NCI-H524 treated with DMSO at 0.1 percent for 48 hours (cell line): ENCODE measurements around the gene SLIT3.

Experiments used
- DNase-seq: peaks from one replicate; lab custom pipeline; 2025; lab: John Stamatoyannopoulos, UW

SLIT3 gene

DNA sequence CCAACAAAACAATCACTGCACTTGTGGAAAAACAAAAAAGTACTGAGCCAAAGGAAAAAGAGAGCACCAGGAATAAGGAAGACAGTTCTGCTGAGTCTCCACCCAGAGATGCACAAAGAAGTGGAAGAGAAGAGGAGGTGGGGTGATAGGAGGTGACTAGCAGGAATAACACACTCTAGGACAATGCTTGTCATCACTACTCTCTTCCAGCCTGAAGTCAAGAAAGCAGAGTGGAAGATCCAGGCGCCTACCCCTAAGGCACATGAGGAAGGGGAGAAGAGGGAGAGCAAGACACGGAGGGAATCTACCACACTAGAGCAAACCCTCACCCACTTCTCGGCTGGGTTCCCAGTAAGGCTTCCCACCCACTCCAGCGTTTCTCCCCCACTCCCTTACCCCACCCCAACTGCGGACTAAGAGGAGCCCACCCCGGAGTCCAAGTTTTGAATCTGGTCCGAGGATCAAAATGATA, 1.7 kb downstream of the SLIT3 start:
- no peak for DNase-seq

DNA sequence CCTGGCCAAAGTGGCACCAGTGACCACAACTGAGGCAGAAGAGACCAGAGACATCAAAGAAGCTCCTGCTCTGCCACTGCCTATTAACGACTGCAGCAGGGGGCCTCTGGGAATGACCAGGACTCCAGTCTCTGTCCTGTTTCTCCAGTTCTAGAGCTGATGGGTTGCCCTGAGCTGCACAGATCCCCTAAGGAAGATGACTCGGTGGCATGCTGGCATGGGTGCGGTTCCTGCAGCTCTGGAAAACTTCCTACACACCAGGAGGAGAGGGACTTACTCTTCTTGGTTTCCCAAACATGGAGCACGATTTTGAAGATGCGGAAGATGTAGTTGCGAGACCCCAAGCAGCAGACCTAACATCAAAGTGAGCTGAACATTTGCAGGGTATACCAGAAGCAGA, 2.7 kb downstream of the SLIT3 start:
- DNase-seq = no peak

DNA sequence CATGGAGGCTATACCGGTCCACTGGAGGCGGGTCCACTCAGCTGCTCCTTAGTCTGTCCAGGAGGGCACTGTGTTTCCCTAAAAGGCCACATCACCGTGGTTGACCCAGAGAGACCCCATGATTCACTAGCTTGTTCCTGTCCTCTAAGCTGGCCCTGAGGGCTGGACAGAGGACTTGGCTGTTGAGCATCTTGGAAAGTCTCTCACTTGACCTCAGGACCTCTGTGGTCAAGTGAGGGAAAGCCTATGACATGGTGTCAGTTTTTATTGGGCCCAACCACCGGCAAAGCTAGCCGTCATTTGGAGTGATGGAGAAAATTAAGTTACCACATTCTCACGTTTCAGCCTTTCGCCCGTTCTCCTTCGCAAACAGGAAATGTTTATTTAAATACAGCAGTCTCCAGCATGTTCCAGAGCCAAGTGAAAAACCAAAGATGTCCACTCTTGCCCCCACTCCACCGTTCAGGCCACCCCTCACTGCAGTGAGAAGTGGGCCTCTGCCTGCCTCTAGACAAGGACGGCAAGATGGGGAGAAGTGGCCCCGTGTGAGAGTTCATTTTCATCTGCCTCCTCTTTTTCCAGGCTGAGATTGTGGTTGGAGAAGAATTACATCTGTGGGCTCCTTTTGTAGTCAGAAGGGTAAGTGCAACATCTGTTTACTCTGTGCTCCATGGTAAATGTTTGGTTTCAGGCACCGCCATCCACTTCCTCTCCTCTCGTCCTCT, 4.4 kb downstream of the SLIT3 start:
- DNase-seq = no peak

DNA sequence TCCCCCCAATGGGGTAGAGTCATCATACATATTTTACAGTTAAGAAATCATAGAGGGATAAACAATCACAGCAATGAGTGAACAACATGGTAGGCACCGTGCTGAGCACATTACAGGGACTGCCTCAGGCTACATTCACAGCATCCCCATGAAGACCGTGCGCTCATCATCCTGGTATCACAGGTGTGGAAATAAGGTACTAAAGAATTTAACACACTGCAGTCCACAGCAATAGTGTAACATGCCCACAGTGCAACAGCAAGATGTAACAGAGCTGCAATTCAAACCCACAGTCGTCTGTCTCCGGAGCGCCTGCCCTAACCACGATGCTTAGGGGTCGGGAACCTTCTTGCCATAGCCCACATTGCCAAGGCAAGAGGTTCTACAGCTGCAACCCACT, 5.6 kb downstream of the SLIT3 start:
- DNase-seq = no peak

DNA sequence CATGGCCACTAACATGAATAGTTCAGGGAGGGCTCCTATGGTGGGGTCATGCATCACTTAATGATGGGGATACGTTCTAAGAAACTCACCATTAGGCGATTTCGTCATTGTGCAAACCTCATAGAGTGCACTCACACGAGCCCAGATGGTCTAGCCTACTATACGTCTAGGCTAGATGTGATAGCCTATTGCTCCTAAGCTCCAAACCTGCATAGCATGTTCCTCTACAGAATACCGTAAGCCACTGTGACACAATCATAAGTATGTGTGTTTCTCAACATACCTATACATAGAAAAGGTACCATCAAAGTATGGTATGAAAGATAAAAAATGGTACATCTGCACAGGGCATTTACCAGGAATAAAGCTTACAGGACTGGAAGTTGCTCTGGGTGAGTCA, 6.3 kb downstream of the SLIT3 start:
- DNase-seq = no peak

DNA sequence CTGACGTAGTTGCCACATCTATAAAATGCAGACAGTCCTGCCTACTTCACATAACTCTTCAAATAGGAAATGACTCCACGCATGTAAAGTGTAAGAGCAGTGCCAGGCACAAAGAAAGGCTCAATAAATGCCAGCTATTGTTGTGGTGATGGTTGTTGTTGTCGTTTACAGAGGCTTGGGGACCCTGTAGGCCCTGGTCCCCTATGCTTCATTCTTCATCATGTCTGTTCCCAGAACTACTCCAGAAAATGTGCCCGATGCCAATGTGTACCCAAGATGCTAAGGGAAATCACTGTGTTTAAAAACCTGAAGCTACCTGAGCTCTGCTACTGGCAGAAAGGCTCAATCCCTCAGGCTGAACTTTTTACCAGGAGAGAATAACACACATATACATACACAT, 9.1 kb downstream of the SLIT3 start:
- DNase-seq = no peak

DNA sequence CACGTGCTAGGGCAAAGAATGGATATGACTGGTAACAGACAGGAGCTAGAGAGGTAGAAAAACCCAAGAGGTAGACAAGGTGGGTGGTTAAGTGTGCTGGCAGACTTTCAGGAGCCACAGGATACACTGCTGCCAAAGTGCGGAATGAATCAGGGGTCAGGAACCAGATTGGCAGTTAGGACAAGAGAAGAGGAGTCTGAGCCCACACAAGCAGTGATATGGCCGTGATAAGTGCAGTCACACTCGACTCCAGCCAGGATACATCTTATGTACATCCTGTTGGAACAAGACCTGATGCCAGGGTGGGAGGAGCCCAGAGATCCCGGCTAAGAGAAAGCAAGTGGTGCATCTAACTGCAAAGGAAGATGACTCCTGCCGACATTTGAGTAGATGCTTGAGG, 10.0 kb downstream of the SLIT3 start:
- DNase-seq = no peak

DNA sequence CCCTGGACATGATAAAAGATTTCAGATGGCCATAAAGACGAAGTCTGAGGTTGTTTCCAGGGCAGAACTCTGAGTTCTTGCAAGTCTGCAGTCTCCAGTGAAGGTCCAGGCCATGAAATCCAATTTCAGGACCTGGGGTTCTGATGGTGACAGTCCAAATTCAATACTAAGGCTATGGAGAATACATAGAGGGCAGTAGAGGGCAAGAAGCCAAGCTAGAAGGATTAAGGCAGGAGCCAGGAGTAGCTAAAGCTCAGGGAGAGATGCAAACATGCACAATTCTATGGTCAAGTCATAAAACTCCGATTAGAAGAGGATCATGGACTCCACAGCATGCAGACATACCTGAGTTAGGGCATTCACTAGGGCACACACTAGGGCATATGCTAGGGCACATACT, 11.4 kb downstream of the SLIT3 start:
- DNase-seq = no peak

DNA sequence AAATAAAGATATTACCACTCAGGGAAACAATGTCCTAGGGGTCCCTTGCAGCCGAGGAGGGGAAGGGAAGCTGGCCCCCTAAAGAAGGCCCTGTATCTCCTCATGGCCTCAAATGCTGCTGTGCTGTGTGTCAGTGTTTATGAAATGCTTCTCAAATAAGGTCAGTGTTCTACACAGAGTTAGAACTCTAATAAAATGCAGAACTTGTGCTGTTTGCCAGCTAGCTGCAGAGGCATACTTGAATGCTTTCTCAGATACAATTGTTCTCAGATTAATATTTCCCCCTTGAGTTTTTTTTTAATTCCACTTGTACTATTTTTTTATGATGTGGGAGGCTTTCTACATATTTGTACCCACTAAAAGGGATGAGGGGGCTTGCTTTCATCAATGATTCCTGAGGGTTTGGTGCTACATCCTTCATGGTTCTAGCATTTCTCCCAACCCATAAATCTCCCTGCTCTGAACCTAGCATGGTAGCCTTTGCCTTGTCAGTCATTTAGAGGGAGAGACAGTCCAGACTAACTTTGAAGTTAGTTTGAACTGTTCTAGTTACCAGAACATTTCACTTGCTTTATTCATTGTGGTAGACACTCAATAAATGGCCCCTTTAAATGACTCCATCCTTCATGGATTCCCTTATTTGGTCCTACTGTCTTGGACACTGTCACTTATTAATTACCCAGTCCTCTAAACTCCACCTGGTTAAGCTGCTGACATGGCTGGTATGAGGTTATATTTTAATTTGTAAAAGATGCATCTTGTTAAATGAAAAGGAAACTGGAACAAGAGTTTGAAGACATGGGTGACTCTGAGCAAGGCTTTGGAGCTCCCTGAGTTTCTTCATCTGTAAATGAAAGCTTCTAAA, 12.6 kb downstream of the SLIT3 start:
- DNase-seq = no peak

DNA sequence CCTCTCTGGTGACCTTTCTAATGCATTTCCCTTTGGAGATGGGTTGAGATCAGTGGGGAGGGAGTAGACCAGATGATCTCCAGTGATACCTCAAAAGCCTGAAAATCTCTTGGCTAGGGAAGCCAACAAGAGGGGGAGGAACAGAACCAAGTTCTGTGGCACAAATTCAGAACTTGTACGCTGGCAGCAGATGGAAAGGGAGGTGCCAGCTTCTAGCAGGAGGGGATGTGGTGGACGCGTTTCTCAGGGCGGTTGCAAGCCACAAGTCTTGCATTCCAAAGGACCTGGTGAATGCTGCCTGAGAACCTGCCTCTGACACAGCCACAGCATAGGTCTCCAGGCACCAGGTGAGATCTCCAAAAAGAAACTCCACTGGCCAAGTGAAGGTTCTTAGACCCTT, 13.4 kb downstream of the SLIT3 start:
- no peak for DNase-seq

DNA sequence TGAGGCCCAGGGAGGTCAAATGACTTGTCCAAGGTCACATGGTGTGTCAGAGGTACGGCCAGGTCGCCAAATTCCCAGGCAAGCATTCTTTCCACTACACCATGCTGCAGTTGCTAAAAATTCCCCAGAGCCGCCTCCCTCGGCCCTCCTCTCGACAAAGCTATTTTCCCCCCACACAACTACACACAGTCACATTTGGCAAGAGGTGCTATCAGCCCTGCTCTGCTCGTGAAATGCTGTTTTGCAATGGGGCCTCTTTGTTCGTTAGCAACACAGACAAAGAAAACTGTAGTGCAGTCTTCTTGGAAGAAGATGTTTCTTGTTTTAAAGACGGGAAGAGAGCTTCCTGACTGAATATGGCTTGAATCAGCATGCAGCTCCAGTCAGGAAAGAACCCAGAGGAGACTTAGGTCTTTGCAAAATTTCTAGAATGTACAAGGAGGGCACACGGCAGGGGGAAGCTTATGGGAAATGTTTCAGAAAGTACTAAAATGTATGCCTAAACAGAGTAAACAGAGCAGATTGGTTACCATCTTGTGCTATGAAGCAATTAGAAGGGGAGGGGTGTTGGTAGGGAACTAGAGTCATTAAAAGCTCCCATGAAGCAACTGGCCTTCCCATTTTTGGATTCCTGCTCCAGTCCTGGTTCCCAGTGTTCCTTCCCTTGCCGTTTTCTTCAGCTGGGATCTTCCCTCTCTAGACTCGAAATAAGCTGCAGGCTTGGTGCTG, 14.2 kb downstream of the SLIT3 start:
- DNase-seq = no peak

DNA sequence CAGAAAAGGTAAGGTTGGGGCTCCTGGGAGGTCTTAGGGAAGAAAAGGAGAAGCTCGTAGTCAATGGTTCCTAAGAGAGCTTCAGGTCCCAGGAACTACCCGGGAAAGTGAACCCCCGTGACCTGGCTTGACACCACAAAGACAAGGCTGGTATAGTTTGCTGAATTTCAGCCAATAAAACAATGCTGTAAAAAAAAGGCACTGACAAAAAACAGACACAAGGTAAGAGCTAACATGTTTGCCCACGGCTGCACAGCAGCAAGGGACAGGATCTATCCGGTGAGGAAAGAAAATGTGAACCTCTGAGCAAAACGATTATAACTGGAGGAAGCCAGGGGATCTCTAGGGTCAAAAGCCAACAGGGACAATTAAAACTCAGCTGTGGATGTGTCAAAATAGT, 17.1 kb downstream of the SLIT3 start:
- DNase-seq = no peak

DNA sequence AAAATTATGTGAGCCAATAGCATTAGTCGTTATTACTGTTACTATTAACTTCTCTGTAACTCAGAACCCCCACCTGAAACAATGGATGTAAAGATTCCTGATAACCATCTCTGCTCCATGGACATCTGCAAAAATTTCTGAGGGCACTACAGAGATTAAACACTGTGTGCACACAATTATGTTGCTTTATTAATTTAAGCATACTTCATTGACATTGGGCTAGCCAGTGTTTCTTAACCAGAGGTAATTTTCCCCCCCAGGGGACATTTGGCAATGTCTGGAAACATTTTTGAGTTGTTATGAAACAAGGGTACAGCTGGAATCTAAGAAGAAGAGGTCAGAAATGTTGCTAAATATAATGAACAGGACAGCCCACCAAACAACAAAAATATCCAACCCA, 19.3 kb downstream of the SLIT3 start:
- no peak for DNase-seq

DNA sequence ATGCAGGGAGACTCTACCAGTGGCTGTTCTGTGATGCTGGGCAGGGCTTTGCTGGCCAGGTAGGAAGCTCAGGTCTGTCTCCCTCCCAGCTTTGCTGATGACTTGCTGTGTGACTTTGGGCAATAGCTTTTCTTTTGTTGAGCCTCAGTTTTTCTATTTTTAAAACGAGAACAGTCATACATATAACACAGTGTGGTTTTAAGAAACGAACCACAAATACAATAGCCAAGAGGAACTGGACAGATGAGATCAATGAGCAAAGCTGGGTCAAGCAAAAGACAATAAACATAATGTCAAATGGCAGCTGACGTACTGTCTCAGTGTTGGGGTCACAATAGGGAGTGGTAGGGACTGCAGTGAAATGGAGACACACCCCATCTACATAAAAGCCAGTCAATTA, 20.2 kb downstream of the SLIT3 start:
- DNase-seq = no peak

DNA sequence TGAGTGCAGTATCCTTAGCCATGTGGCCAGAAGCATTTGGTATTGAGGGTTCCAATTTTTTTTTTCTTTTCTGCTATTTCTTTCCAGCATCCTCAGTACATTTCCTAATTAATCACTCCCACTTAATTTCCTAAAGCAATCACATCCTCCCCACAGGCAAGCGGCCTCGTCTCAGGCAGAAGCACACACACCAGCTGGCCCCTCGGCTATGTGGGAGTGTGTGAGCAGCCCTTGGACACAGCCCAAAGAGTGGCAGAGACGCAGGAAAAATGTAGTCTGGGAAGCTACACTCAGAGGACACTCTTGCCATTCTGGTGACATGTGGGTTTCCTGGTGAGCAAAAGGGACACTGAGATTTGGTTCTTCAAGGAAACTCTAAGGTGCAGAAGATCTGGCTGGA, 20.7 kb downstream of the SLIT3 start:
- DNase-seq = no peak

DNA sequence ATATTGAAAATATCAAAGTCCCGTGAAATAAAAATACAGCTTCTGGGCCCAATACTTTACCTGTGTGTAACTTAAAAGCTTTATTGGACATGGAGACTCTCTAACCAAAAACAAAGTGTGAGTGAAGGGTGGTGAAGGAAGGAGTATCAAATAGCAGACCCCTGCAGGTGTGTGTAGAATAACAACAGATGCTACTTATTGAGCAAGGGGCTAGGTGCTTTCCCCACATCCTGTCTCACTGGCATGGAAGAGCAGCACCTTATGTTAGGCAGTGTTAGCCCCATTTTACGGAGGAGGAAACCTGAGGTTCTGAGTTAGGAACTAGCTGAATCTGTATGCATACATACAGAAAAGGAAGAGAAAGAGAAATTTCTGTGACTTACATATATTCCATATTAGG, 21.8 kb downstream of the SLIT3 start:
- DNase-seq = no peak

DNA sequence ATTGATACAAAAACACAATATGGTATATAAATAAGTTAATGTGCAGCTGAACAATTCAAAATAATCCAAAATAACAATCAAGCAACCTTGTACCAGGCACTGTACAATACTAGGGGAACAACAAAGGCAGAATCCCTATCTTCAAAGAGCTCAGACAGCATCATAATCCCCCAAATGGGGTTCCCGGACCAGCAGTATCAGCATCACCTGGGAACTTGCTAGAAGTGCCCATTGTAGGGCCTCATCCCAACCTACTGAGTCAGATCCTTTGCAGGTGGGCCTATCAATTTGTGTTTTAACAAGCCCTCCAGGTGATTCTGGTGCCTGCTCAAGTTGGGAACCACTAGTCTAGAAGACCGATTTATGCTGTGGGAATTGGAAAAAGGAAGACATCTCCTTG, 27.1 kb downstream of the SLIT3 start:
- DNase-seq = no peak

DNA sequence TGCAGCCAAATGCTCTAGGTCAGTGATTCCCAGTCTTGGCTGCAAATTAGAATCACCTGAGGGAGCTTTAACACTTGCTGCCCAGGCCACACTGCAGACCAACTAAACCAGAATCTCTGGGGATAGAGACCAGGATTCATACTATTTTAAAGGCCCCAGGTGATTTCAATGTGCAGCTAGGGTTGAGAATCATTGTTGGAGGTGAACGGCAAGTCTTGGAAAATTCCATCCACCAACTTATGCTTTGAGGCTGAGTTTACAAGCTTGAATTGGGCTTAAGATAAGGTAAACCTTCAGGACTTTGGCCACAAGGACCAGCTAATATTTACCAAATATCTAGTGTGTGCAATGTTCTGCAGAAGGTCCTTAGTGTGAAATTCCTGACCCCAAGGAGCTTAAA, 27.5 kb downstream of the SLIT3 start:
- no peak for DNase-seq

DNA sequence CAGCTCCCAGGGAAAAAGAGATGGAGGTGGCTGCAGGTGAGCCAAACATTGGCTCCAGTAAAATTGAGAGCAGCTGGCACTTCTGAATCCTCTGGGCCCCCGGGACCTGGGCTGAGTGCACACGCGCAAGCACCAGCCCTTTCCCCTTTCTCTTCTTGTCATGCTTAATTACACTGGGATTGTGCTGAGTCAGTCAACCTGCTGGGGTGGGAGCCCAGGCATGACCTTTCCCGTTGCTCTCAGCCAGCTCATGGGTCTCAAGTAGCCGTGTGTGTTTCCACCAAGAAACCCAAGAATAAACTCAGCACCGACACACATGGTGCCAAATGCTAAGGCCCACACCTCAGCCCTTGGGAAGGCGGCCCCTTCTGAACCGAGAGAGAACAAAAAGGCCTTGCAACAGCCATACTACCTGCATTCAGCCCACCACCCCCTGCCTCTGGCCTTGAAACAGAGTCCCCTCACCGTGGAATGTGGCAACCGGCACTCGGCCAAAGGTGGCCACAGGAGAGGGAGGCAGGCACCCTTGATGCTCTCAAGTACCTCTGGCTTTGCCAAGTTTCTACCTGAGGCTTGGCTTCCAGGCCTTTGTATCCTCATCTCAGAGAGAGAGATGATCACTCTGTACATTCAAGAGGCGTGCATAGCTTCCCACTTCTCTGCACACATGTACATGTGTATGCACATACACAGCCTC, 28.1 kb downstream of the SLIT3 start:
- DNase-seq = no peak

DNA sequence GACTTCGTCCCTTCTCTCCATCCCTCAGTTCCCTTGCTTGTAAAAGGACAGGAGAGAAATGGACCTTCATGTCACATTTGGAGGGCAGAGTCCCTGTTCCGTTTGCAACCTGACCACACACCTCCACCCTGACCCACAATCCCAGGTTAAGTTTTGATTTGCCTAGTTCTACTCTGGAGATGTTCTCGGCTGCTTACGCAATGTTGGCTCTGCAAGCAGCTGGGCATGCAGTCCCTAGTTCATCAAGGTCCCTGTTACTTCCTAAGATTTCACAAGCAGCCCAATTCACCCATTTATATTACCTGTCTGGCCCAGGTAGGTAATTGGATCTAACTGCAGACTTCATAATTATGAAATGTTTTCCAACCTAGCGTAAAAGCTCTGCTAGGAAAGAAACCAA, 28.8 kb downstream of the SLIT3 start:
- DNase-seq = no peak

DNA sequence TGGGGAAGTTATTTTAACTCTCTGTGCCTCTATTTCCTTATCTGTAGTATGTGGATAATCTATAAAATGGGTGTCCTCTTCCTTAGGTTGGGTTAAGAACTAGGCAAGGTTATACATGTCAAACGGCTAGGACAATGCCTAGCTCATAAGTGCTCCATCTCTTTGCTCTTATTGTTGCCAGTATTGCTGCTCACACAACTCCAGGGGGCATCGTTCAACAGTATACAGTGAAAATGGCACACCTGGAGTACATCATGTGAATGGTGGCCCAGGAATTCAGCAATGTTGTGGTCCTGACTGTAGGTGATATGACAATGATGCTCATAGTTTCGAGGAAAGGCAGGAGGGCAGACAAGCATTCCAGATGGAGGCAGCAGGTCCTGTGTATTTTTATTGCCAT, 30.1 kb downstream of the SLIT3 start:
- DNase-seq = no peak

DNA sequence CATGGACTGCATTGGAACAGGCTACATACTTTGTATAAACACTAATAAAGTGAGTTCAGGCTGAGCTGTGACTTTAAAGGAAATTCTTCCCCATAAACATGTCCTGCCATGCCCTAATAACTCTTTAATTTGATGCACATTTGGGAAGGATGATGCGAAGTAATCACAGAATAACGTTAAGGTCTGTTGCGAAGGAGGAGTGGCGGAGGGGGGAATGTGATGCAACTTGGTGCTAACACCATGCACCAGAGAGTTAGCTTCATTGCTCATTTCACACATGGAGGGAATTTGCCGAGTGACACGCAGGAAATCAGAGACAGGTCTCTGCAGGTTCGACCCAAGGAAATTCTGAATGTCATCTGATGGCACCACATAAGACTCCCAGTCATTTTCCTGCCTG, 32.9 kb downstream of the SLIT3 start:
- DNase-seq = no peak
